Measurements from ENCODE around the gene CCDC169.
"Not testable (repeated sequence)": the region's sequence is repeated elsewhere in the genome, so short reads cannot be mapped to it uniquely, and the experiment has no call there.

The CCDC169 gene

GRCh38 chr13:36313047-36313969 lies 15.7 kb upstream of the CCDC169 start:
- DNase-seq = no peak

- no peak for DNase-seq
These were observed 12.9 kb upstream of the CCDC169 start for GRCh38 chr13:36310417-36311108.

- no peak for DNase-seq
These were observed 4.7 kb upstream of the CCDC169 start for GRCh38 chr13:36302289-36302688.

DNA sequence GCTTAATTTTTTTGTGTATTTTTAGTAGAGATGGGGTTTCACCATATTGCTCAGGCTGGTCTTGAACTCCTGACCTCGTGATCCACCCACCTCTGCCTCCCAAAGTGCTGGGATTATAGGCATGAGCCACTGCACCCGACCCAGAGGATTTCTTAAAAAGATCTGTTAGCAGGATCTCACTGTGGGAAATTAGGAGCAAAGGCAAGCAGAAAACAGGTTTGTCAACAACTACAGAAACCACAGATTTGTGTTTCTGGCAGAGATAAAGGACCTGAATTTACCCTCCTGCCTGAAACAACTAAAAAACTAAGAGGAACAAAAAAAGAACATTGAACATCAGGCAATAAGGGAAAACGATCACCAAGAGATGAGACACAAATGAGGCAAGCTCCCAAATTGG lies 1.9 kb upstream of the CCDC169 start:
- not testable (repeated sequence) for DNase-seq

- DNase-seq = no peak
These were observed 988 bp upstream of the CCDC169 start for GRCh38 chr13:36298535-36299068.

GRCh38 chr13:36294096-36294495 lies 3.5 kb downstream of the CCDC169 start:
- no peak for DNase-seq

DNA sequence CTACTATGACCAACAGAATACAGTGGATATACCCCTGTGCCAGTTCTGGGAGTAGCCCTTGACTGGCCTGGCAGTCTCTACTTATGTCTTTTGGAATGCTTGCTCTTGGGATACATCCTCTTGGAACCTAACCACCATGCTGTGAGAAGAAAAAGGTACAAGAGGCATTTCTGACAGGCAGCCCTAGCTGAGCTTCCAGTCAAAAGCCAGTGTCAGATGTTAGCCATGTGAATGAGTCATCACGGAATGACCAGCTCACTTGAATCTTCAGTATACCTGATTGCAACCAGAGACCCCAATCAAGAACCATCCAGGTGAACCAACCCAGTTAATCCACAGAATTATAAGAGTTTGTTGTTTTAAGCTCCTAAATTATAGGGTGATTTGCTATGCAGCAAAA lies 4.1 kb downstream of the CCDC169 start:
- DNase-seq = no peak

DNA sequence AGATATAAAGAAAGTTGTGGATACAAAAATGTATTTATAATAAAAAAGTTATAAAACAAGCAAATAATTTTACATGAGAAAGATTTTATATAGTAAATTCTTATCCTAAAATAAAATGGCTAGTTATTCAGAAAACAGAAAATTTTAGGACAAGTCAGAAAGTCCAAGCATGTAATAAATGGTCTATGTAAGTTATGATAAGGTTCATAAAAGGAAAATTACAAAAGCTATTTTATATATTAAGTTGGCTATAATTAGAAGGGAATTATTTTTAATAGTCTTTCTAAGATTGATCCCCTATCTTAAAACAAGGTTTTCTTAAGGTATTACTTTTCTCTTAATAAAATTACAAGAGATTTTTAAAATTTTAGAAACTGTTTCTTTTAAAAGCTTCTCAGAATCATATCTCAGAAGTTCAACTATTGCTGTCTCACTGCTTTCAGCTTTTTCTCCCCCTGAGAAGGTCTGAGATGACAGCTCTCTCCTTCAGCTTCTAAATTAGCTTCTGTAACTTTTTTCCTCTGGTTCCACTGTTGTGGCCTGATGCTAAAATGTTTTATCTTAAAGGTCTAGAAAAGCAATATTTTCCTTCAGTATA lies 8.7 kb downstream of the CCDC169 start:
- DNase-seq = no peak

- no peak for DNase-seq
These were observed 11.6 kb downstream of the CCDC169 start for GRCh38 chr13:36286006-36286405.

- DNase-seq = peak; percentile 55
These were observed 14.7 kb downstream of the CCDC169 start for GRCh38 chr13:36282821-36283432.

DNA sequence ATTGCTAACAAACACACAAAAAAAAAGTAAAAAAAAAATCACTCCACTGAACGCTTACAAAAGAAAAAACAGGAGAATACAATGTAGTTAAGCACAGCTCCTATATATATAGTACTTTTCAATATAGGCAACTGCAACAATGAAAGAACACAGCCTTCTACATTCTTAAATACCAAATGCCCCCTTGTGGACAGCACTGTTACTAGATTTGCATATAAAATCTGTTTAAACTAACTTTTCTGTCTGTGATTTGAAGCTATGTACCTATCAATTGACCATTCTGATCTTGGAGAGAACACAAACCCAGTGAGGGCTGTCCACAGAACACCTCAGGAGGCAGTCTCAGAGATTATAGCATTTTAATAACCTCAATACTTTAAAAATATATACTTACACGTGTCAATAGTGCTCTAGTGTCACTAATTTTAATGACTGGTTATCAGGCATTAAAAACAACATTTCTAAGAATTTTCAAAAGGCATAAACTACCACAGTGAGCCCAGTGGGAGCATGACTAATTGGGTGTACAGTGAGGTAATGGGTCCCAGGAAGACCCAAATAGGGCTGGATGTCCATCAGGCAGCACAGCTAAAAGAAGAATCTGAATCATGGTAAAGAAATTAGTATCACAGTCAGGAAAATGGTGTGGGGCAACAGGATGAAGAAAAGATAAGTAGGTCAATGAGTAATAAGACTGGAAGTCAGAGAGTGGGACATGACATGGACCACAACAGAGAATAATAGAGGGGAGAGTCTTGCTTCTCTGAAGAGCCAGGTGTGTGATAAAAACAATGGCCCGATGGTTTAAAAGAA lies 22.2 kb downstream of the CCDC169 start:
- DNase-seq = peak; percentile 79

DNA sequence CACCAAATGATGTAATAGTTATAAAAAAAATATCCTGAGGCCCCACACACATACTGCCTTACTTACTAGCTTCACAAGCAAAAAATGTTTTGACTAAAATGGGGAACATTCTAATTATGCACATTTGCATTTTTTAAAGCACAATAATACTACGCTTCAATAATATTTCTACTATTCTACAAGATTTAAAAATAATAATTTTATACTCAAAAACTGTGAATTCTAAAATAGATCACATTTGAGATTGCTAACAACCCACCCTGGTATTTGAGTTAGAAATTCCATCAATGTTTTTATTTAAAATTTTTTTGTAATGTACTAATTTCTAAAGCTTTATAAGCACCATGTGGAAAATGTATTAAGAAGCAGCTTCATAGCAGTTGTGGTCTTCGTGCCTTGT lies 24.2 kb downstream of the CCDC169 start:
- DNase-seq = no peak

DNA sequence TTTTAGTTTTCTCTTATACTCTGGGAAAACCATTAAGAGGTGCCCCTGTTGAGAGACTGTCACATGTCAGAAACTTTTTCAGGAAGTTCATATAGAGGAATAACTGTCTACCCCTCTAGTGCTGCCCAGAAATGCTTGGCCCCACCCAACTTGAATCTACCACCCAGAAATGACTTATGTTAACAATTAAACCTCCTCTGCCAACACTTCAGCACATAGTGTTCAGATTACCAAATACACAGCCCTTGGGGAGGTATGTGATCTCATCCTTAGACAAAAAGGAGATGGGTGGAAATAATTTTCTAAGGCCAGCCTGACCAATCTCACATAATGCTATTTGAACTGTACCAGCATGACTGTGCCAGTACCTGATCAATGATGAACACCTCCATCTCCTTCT lies 35.6 kb downstream of the CCDC169 start:
- DNase-seq = no peak

GRCh38 chr13:36261011-36261410 lies 36.6 kb downstream of the CCDC169 start:
- no peak for DNase-seq

GRCh38 chr13:36259361-36260137 lies 38.1 kb downstream of the CCDC169 start:
- no peak for DNase-seq

- DNase-seq = no peak
These were observed 38.8 kb downstream of the CCDC169 start for GRCh38 chr13:36258831-36259230.

DNA sequence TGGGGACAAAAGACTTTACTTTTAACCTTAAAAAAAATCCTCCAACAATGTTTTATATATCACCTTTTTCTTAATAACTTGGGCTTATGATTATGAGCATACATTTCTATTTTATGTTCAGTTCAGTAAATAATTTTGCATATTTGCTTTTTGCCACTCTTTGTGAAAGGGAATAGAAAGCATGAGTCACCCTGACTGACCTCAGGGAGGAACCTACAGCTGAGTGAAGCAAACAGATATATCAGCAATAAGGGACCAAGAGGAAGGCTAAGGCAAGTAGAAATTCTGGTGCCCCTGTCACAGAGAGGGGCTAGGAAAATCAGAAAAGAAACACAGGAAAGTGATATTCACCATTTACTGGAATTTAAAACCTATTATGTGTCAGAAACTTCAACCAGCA lies 46.1 kb downstream of the CCDC169 start:
- peak; percentile 13 for DNase-seq

DNA sequence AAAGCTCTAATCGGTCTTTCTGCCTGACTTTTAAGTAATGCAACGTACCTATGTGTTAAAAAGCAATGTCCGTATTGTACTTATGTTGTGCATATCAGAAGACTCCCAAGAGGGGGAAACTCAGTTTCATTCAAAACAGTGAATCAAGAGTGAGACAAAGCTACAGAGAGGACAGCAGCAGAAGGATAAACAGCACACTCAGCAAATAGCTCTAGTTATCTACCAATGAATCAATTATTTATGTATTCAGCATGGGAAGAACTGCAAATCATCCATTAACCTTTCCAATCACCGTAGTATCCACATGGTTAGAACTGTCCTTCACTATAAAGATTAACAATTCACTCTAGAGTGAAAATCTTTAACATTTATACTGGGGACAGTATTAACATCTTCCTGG lies 46.6 kb downstream of the CCDC169 start:
- no peak for DNase-seq

GRCh38 chr13:36248700-36249099 lies 48.9 kb downstream of the CCDC169 start:
- DNase-seq = no peak

DNA sequence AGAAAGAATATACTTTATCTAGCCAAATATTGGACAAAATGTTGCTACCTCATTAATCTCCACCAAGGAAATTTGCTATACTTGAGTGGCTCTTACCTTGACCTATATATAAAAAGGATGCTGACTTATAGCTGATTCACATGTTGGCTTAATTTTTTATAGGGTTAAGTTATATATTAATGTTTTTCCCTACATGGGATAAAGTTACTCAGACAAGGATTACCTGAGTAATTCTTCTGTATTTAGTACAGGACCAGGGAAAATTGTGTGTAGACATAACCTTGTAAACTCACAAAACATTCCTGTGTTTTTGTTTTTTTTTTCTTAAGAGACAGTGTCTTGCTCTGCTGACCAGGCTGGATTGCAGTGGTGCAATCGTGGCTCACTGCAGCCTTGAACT lies 52.6 kb downstream of the CCDC169 start:
- DNase-seq = no peak

GRCh38 chr13:36244073-36244472 lies 53.5 kb downstream of the CCDC169 start:
- DNase-seq = no peak
